Measurements from ENCODE around the gene SENP1.

GRCh38 chr12:48019639-48020265, 86.1 kb downstream of the SENP1 start:
- TF ChIP-seq CTCF (IDR thresholded peaks at IDR 0.05; ENCODE audit: extremely low read depth in 1 of 2, insufficient read depth in 1 of 2, low read depth in 1 of 2, low read length in 2 of 2) = no peak
- no peak for TF ChIP-seq EZH2 (IDR thresholded peaks at IDR 0.05; ENCODE audit: borderline replicate concordance, low read depth, low read length, severe bottlenecking)
- no peak for TF ChIP-seq POLR2AphosphoS5 (IDR thresholded peaks at IDR 0.05; ENCODE audit: insufficient read depth, low read depth, low read length)
